ENCODE measurements around the gene MLC1.
"Not testable (repeated sequence)": the region's sequence is repeated elsewhere in the genome, so short reads cannot be mapped to it uniquely, and the experiment has no call there.

The MLC1 gene

GRCh38 chr22:50101870-50102565 lies 16.8 kb upstream of the MLC1 start:
- DNase-seq = no peak

GRCh38 chr22:50098052-50098451 lies 12.8 kb upstream of the MLC1 start:
- DNase-seq = no peak

- no peak for DNase-seq
These were observed 7.1 kb upstream of the MLC1 start for GRCh38 chr22:50092342-50092741.

- no peak for DNase-seq
These were observed 6.0 kb upstream of the MLC1 start for GRCh38 chr22:50091092-50091768.

- no peak for DNase-seq
These were observed 5.1 kb upstream of the MLC1 start for GRCh38 chr22:50090412-50090714.

GRCh38 chr22:50089682-50090411 lies 4.6 kb upstream of the MLC1 start, which contains the start of gene MOV10L1:
MOV10L1 (plus strand) TSS chr22:50090006; CDS start chr22:50090089, 83 bp downstream.
- peak; percentile 3 for DNase-seq

GRCh38 chr22:50089231-50089630 lies 4.0 kb upstream of the MLC1 start:
- DNase-seq = no peak

- no peak for DNase-seq
These were observed 2.9 kb upstream of the MLC1 start for GRCh38 chr22:50088096-50088495.

- DNase-seq = no peak
These were observed 2.4 kb upstream of the MLC1 start for GRCh38 chr22:50087646-50088045.

- DNase-seq = not testable (repeated sequence)
These were observed 1.7 kb upstream of the MLC1 start for GRCh38 chr22:50086975-50087374.

- no peak for DNase-seq
These were observed 1.3 kb upstream of the MLC1 start for GRCh38 chr22:50086526-50086925.

- DNase-seq = no peak
These were observed 608 bp downstream of the MLC1 start for GRCh38 chr22:50084614-50085021.

- DNase-seq = no peak
These were observed 1.1 kb downstream of the MLC1 start for GRCh38 chr22:50084080-50084477.

GRCh38 chr22:50083462-50084079 lies 1.7 kb downstream of the MLC1 start:
- DNase-seq = no peak

- no peak for DNase-seq
These were observed 2.2 kb downstream of the MLC1 start for GRCh38 chr22:50082961-50083461.

- no peak for DNase-seq
These were observed 3.0 kb downstream of the MLC1 start for GRCh38 chr22:50082197-50082715.

GRCh38 chr22:50081426-50082196 lies 3.6 kb downstream of the MLC1 start:
- no peak for DNase-seq

- DNase-seq = no peak
These were observed 5.2 kb downstream of the MLC1 start for GRCh38 chr22:50080077-50080465.

- DNase-seq = no peak
These were observed 6.5 kb downstream of the MLC1 start for GRCh38 chr22:50078761-50079160.

GRCh38 chr22:50078246-50078645 lies 7.0 kb downstream of the MLC1 start:
- DNase-seq = no peak

- DNase-seq = no peak
These were observed 8.3 kb downstream of the MLC1 start for GRCh38 chr22:50076646-50077535.

All from CD4-positive, alpha-beta T cell treated with Interleukin-4 for 4 hours (primary cell).